ENCODE data around the gene RNH1. TPM values are rescaled to one million over a fixed set of nuclear protein-coding genes. Genes with fewer than 3 reads are reported as not detected.

The RNH1 gene
- total RNA-seq, 6 experiments from 2014 or later, result 223 to 272 (median 250) TPM

GRCh38 chr11:479311-479710 is 27.7 kb downstream of the RNH1 start:
- no peaks in the 10 kb centered on the region for H3K27me3 Mint-ChIP-seq (ENCODE audit: insufficient read depth)
- TF ChIP-seq, protein P1, sequence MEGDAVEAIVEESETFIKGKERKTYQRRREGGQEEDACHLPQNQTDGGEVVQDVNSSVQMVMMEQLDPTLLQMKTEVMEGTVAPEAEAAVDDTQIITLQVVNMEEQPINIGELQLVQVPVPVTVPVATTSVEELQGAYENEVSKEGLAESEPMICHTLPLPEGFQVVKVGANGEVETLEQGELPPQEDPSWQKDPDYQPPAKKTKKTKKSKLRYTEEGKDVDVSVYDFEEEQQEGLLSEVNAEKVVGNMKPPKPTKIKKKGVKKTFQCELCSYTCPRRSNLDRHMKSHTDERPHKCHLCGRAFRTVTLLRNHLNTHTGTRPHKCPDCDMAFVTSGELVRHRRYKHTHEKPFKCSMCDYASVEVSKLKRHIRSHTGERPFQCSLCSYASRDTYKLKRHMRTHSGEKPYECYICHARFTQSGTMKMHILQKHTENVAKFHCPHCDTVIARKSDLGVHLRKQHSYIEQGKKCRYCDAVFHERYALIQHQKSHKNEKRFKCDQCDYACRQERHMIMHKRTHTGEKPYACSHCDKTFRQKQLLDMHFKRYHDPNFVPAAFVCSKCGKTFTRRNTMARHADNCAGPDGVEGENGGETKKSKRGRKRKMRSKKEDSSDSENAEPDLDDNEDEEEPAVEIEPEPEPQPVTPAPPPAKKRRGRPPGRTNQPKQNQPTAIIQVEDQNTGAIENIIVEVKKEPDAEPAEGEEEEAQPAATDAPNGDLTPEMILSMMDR (IDR thresholded peaks at IDR 0.05), result no peak
- peaks cover 9% of the 10 kb centered on the region for H3K9me3 Mint-ChIP-seq
- peaks cover 21% of the 10 kb centered on the region for H3K36me3 Mint-ChIP-seq (ENCODE audit: low read depth)
- DNase-seq, result no peak
- no peaks in the 10 kb centered on the region for H3K4me1 Mint-ChIP-seq (ENCODE audit: low read depth)
- H3K27ac Mint-ChIP-seq, result no peak overlapping the region
- H3K4me3 Mint-ChIP-seq, result no peak overlapping the region

- TF ChIP-seq, protein P1 (IDR thresholded peaks at IDR 0.05), result no peak
- H3K27ac Mint-ChIP-seq, result no peak overlapping the region
- DNase-seq, result no peak
- H3K4me1 Mint-ChIP-seq (ENCODE audit: low read depth), result no peaks in the 10 kb centered on the region
- H3K9me3 Mint-ChIP-seq, result no peaks in the 10 kb centered on the region
- H3K36me3 Mint-ChIP-seq (ENCODE audit: low read depth), result peaks cover 8% of the 10 kb centered on the region
- no peaks in the 10 kb centered on the region for H3K27me3 Mint-ChIP-seq (ENCODE audit: insufficient read depth)
- H3K4me3 Mint-ChIP-seq, result no peak overlapping the region
Measured at GRCh38 chr11:477052-477715, 29.9 kb downstream of the RNH1 start.

- Mint-ChIP-seq H3K4me1 (ENCODE audit: low read depth) (no peaks in the 10 kb centered on the region), H3K4me3 (no peak overlapping the region), H3K27me3 (ENCODE audit: insufficient read depth) (no peaks in the 10 kb centered on the region), H3K9me3 (no peaks in the 10 kb centered on the region), H3K27ac (no peak overlapping the region), H3K36me3 (ENCODE audit: low read depth) (peaks cover 5% of the 10 kb centered on the region)
- no peak for DNase-seq
- TF ChIP-seq, protein P1 (IDR thresholded peaks at IDR 0.05), result no peak
Measured at GRCh38 chr11:476416-476815, 30.6 kb downstream of the RNH1 start.

GRCh38 chr11:475941-476340 is 31.1 kb downstream of the RNH1 start:
- H3K27me3 Mint-ChIP-seq (ENCODE audit: insufficient read depth), result no peaks in the 10 kb centered on the region
- DNase-seq, result no peak
- no peaks in the 10 kb centered on the region for H3K4me1 Mint-ChIP-seq (ENCODE audit: low read depth)
- TF ChIP-seq, protein P1 (IDR thresholded peaks at IDR 0.05), result no peak
- H3K36me3 Mint-ChIP-seq (ENCODE audit: low read depth), result peaks cover under 1% of the 10 kb centered on the region
- no peak overlapping the region for H3K4me3 Mint-ChIP-seq
- H3K9me3 Mint-ChIP-seq, result no peaks in the 10 kb centered on the region
- no peak overlapping the region for H3K27ac Mint-ChIP-seq

GRCh38 chr11:474914-475506 is 32.0 kb downstream of the RNH1 start:
- Mint-ChIP-seq H3K27me3 (ENCODE audit: insufficient read depth) (no peaks in the 10 kb centered on the region), H3K9me3 (no peaks in the 10 kb centered on the region), H3K36me3 (ENCODE audit: low read depth) (no peaks in the 10 kb centered on the region), H3K4me3 (no peak overlapping the region), H3K4me1 (ENCODE audit: low read depth) (peaks cover 3% of the 10 kb centered on the region), H3K27ac (no peak overlapping the region)
- DNase-seq, result no peak
- TF ChIP-seq, protein P1 (IDR thresholded peaks at IDR 0.05), result no peak

Data from HFFc6 (cell line).